ENCODE data around the gene TBC1D22A.

DNA sequence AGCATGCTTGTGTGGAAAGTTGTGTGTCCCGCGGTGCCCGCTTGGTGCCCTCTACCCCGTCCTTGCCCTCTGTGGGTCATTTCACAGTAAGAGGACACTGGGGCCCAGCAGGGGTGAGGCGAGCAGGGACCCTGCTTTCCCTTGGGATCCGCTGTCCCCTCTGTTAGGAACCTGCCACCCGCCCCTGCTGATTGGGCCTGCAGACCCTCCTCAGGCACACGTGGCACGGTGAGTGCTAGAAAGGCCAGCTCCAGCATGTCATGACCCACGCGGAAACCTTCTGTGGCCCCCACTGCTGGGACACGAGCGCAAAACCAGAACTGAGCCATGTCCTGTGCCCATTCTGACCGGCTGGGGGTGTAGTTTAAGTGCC is 353.1 kb downstream of the TBC1D22A start:
- TF ChIP-seq CTCF (conservative IDR thresholded peaks at IDR 0.05; ENCODE audit: low read depth, low read length) = no peak
- no peak for TF ChIP-seq EZH2phosphoT487 (IDR thresholded peaks at IDR 0.05; ENCODE audit: borderline replicate concordance, low read length)

Measured in PC-3 (cell line).